Measurements from ENCODE around the gene OTULIN.

DNA sequence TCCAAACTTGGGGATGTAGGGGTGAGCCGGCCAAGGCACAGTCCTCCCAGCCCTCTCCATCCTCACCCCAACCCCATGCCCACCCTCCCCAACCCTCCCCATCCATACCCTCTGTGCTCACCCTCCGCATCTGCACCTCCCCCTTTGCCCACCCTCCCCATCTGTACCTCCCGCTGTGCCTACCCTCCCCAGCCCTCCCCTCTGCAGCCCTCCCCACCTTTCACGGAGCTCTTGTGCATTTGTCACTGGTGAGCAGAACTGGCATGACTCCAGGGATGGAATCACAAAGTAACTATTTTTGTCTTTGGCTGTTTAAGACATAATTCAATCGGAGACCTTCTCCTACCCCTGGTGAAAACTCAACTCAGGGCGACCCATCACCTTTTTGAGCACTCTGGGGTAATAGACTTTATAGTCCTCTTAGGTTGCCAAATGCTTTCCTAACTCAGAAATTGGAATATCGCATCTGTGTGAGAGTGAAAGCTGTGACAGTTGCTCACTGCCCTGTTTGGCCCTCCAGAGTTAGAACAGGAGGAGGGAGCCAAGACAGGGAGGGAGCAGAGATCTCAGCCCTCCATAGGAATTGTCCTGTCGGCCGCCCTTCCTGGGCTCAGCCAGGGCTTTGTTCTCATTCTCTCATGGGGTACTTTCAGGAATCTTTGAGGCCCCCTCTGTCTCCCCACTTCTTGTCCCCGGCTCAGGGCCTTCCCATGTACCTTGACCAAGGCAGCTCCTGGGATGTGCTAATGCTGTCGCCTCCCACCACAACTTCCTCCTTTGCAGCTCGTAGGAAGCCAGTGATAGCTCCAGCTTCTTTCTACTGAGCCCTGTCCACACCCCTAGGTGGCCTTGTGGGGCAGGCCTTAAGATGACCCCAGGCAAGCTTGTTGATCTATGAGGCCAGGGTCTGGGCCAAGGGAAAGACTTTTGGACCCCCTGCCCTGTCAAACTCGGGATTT is 36.2 kb downstream of the OTULIN start:
- TF ChIP-seq, protein P1, sequence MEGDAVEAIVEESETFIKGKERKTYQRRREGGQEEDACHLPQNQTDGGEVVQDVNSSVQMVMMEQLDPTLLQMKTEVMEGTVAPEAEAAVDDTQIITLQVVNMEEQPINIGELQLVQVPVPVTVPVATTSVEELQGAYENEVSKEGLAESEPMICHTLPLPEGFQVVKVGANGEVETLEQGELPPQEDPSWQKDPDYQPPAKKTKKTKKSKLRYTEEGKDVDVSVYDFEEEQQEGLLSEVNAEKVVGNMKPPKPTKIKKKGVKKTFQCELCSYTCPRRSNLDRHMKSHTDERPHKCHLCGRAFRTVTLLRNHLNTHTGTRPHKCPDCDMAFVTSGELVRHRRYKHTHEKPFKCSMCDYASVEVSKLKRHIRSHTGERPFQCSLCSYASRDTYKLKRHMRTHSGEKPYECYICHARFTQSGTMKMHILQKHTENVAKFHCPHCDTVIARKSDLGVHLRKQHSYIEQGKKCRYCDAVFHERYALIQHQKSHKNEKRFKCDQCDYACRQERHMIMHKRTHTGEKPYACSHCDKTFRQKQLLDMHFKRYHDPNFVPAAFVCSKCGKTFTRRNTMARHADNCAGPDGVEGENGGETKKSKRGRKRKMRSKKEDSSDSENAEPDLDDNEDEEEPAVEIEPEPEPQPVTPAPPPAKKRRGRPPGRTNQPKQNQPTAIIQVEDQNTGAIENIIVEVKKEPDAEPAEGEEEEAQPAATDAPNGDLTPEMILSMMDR (conservative IDR thresholded peaks at IDR 0.05; ENCODE audit: low read depth, low read length), result no peak
- TF ChIP-seq EZH2phosphoT487 (IDR thresholded peaks at IDR 0.05; ENCODE audit: borderline replicate concordance, low read length), result no peak
- no peak for TF ChIP-seq EZH2 (IDR thresholded peaks at IDR 0.05; ENCODE audit: low read length, unreplicated experiment)
